SK-N-SH (cell line): ENCODE measurements around the gene PLXNB1. TPM values are rescaled to one million over a fixed set of nuclear protein-coding genes. Genes with fewer than 3 reads are reported as not detected.

Experiments used
- CTCF ChIA-PET: fragments of 300-600, 350-600 bp; formaldehyde crosslinking; extraction: SDS; loops from one replicate; lab custom pipeline; 2021; lab: Yijun Ruan, JAX
- POLR2A ChIA-PET: fragments of 350-600 bp; sonication (Branson Sonifier 250); formaldehyde crosslinking; extraction: SDS; loops from one replicate; lab custom pipeline; 2020; ENCODE audit warnings: antibody characterized with exemption, inconsistent platforms; lab: Yijun Ruan, JAX
- DNase-seq: peaks from one replicate; pipeline ENCODE4 v3.0.0; 2012
- H2AFZ ChIP-seq: fragments of 200-600 bp; sonication (generic); 2 replicates; pipeline ENCODE4 v1.8.1; 2016; ENCODE audit warnings: antibody characterized with exemption, mild to moderate bottlenecking, low read depth
- H3F3A ChIP-seq: fragments of 200-600 bp; sonication (generic); replicated peaks from 2 replicates; pipeline ENCODE3; 2016; ENCODE audit warnings: antibody characterized with exemption, mild to moderate bottlenecking; ENCODE audit not compliant: insufficient read depth
- H3K27ac ChIP-seq, 2 experiments: fragments of 200-500 bp in 1 of 2; fragments of 200-600 bp in 1 of 2; sonication (Bioruptor generic) in 1 of 2; sonication (generic), shearing (Covaris generic) in 1 of 2; 2 replicates each; pipeline versions ENCODE4 v1.5.1 to v1.6.1; 2014 to 2016; ENCODE audit warnings: low read depth in 2 of 2, inconsistent platforms in 1 of 2, low read length in 1 of 2, mild to moderate bottlenecking in 1 of 2, mixed read lengths in 1 of 2
- H3K27me3 ChIP-seq: fragments of 200-600 bp; sonication (generic), shearing (Covaris generic); 2 replicates; pipeline ENCODE4 v1.6.1; 2016; ENCODE audit warnings: mixed run types; ENCODE audit not compliant: insufficient read depth
- H3K36me3 ChIP-seq, 2 experiments: fragments of 200-500 bp in 1 of 2; fragments of 200-600 bp in 1 of 2; sonication (Bioruptor generic) in 1 of 2; sonication (generic) in 1 of 2; replicated peaks in 1 of 2; 2 replicates each; pipeline versions ENCODE3 to v1.5.1; 2014 to 2016; ENCODE audit warnings: low read length in 1 of 2, mild to moderate bottlenecking in 1 of 2; ENCODE audit not compliant: insufficient read depth in 2 of 2, control insufficient read depth in 1 of 2
- H3K4me1 ChIP-seq, 2 experiments: fragments of 200-500 bp in 1 of 2; fragments of 200-600 bp in 1 of 2; sonication (Bioruptor generic) in 1 of 2; sonication (generic), shearing (Covaris generic) in 1 of 2; 2 replicates each; pipeline versions ENCODE4 v1.5.1 to v1.6.1; 2014 to 2016; ENCODE audit warnings: low read depth in 1 of 2, low read length in 1 of 2, mixed run types in 1 of 2; ENCODE audit not compliant: insufficient read depth in 2 of 2, control insufficient read depth in 1 of 2
- H3K4me2 ChIP-seq: fragments of 200-600 bp; sonication (generic), shearing (Covaris generic); 2 replicates; pipeline ENCODE4 v1.6.1; 2017; ENCODE audit warnings: mixed run types
- H3K4me3 ChIP-seq, 2 experiments: fragments of 200-500 bp in 1 of 2; fragments of 200-600 bp in 1 of 2; sonication (Bioruptor generic) in 1 of 2; sonication (generic), shearing (Covaris generic) in 1 of 2; 2 replicates each; pipeline versions ENCODE4 v1.5.1 to v1.8.1; 2014 to 2016; ENCODE audit warnings: low read depth in 2 of 2, inconsistent platforms in 1 of 2, low read length in 1 of 2, mild to moderate bottlenecking in 1 of 2, mixed read lengths in 1 of 2, moderate library complexity in 1 of 2
- H3K79me2 ChIP-seq: fragments of 200-600 bp; sonication (generic); 2 replicates; pipeline ENCODE4 v1.8.1; 2017; ENCODE audit warnings: mild to moderate bottlenecking; ENCODE audit not compliant: insufficient read depth
- H3K9ac ChIP-seq: fragments of 200-600 bp; sonication (generic); 2 replicates; pipeline ENCODE4 v1.6.1; 2017; ENCODE audit warnings: mixed run types
- H3K9me2 ChIP-seq: fragments of 200-600 bp; sonication (generic); 2 replicates; pipeline ENCODE4 v1.6.1; 2017; ENCODE audit warnings: mixed run types
- H3K9me3 ChIP-seq: fragments of 200-600 bp; sonication (generic); 2 replicates; pipeline ENCODE4 v1.6.1; 2017; ENCODE audit warnings: mixed run types, mild to moderate bottlenecking, moderate library complexity
- H4K20me1 ChIP-seq: fragments of 200-600 bp; sonication (generic); 2 replicates; pipeline ENCODE4 v1.6.1; 2017; ENCODE audit warnings: mild to moderate bottlenecking, mixed run types; ENCODE audit not compliant: insufficient read depth
- CHD2 ChIP-seq: fragments of 150-350 bp; IDR thresholded peaks from 2 replicates; pipeline ENCODE4 v1.6.1; 2018; ENCODE audit warnings: low read length; ENCODE audit not compliant: partially characterized antibody
- EP300 ChIP-seq, 2 experiments: IDR thresholded peaks; 2 replicates each; pipeline versions ENCODE4 v1.4.0 to v1.6.1; 2012; ENCODE audit warnings: borderline replicate concordance in 1 of 2, low read depth in 1 of 2, low read length in 1 of 2
- GABPA ChIP-seq: IDR thresholded peaks from 2 replicates; pipeline ENCODE4 v1.4.0; 2012; ENCODE audit warnings: low read depth, mild to moderate bottlenecking
- GATA2 ChIP-seq: sonication (generic); formaldehyde crosslinking; IDR thresholded peaks from 2 replicates; pipeline ENCODE4 v1.5.0; 2020; ENCODE audit warnings: mild to moderate bottlenecking, missing genetic modification reagents
- JUND ChIP-seq: IDR thresholded peaks from 2 replicates; pipeline ENCODE4 v1.4.0; 2012
- MEF2A ChIP-seq: IDR thresholded peaks from 2 replicates; pipeline ENCODE4 v1.4.0; 2012; ENCODE audit warnings: low read depth, borderline replicate concordance
- MXI1 ChIP-seq: IDR thresholded peaks from 2 replicates; pipeline ENCODE4 v1.6.1; 2012; ENCODE audit warnings: mild to moderate bottlenecking, low read depth, low read length, improper control_type of control experiment
- NFIC ChIP-seq: IDR thresholded peaks from 2 replicates; pipeline ENCODE4 v1.4.0; 2012; ENCODE audit warnings: borderline replicate concordance
- NRF1 ChIP-seq: IDR thresholded peaks from 2 replicates; pipeline ENCODE4 v1.6.1; 2012; ENCODE audit warnings: low read depth, mild to moderate bottlenecking, low read length
- POLR2AphosphoS5 ChIP-seq: IDR thresholded peaks from 2 replicates; pipeline ENCODE4 v1.6.1; 2012; ENCODE audit warnings: low read depth, low read length
- RAD21 ChIP-seq: IDR thresholded peaks from 2 replicates; pipeline ENCODE4 v1.6.1; 2012; ENCODE audit warnings: mild to moderate bottlenecking, low read length
- RXRA ChIP-seq: IDR thresholded peaks from 2 replicates; pipeline ENCODE4 v1.4.0; 2012; ENCODE audit warnings: low read depth, mild to moderate bottlenecking, borderline replicate concordance
- SIN3A ChIP-seq: IDR thresholded peaks from 2 replicates; pipeline ENCODE4 v1.6.1; 2012; ENCODE audit warnings: low read depth, mild to moderate bottlenecking, low read length, moderate library complexity, borderline replicate concordance
- TAF1 ChIP-seq: IDR thresholded peaks from 2 replicates; pipeline ENCODE4 v1.6.1; 2012; ENCODE audit warnings: low read depth, mild to moderate bottlenecking, low read length, moderate library complexity, borderline replicate concordance
- TCF12 ChIP-seq: IDR thresholded peaks from 2 replicates; pipeline ENCODE4 v1.4.0; 2012
- TEAD4 ChIP-seq: IDR thresholded peaks from 2 replicates; pipeline ENCODE4 v1.4.0; 2012; ENCODE audit warnings: mild to moderate bottlenecking, borderline replicate concordance; ENCODE audit not compliant: insufficient read depth
- YY1 ChIP-seq: IDR thresholded peaks from 2 replicates; pipeline ENCODE4 v1.4.0; 2012; ENCODE audit warnings: low read depth, mild to moderate bottlenecking
- WGBS: methylation state at CpG from one replicate; pipeline ENCODE4 v1.1.6; 2017; ENCODE audit warnings: low lambda C conversion rate; 5-methylcytosine and 5-hydroxymethylcytosine counted together
- polyA plus RNA-seq, 3 experiments: library from polyadenylated mRNA; depleted of rRNA; stranded (reverse); fragments of >200 nt; gene quantifications; 2 replicates each; pipeline ENCODE4 v1.2.3, GENCODE V29; 2012
- TF ChIP-seq, protein P1 (sequence below): IDR thresholded peaks from 2 replicates; pipeline ENCODE4; 2012
- TF ChIP-seq, protein P2 (sequence below): IDR thresholded peaks from 2 replicates; pipeline ENCODE4 v1.6.1; 2012; ENCODE audit warnings: mild to moderate bottlenecking, low read depth, low read length, moderate library complexity
- TF ChIP-seq, protein P3 (sequence below): IDR thresholded peaks from 2 replicates; pipeline ENCODE4 v1.4.0; 2012; ENCODE audit warnings: low read depth, borderline replicate concordance

The PLXNB1 gene
- polyA plus RNA-seq, 1 of the 3 experiments (the other 2 are of a cell fraction), result 39.8 TPM

DNA sequence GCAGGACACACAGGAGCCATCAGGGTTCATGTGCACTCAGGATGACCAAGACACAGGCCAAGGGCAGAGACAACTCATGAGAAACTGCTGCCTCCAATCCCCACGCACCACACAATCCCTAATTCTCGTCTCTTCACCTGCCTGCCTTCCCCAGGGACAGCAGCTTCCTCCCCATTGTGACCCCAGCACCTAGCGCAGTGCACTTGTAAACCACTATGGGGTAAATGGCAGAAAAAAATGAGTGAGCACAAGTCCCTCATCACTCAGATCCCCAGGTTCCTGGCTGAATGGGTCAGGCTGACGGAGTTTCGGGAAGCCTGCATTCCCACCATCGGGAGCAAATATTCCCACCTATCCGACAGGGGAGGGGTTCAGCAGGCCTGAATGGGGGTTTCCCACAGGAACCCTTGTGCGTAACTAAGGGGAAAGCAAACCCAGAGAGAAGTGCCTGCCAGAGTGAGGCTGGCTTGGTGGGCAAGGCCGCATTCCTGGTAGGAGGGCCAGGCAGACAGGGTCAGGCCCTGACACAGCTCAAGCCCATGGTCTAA is 18.8 kb downstream of the PLXNB1 start:
- H2AFZ ChIP-seq, result no peak overlapping the region
- ChIA-PET CTCF (interaction anchor here (3.1 to 15.6 kb wide), 2 partner anchors 10 to 20 kb away, joined by 14 to 399 read pairs; partner anchors contain the start of gene PLXNB1), POLR2A (no interaction called here)
- no peak overlapping the region for H3K4me3 ChIP-seq
- no peaks in the 10 kb centered on the region for H4K20me1 ChIP-seq
- H3K27me3 ChIP-seq, result no peaks in the 10 kb centered on the region
- H3K79me2 ChIP-seq, result no peaks in the 10 kb centered on the region
- 95% methylated on average over 4 of the region's 9 CpGs for WGBS
- no peaks in the 10 kb centered on the region for H3F3A ChIP-seq
- no peak overlapping the region for H3K9ac ChIP-seq
- H3K9me2 ChIP-seq, result no peaks in the 10 kb centered on the region
- no peaks in the 10 kb centered on the region for H3K4me1 ChIP-seq
- peaks cover 0 to 72% of the 10 kb centered on the region in 2 experiments for H3K36me3 ChIP-seq
- peak; percentile 9 for DNase-seq
- H3K9me3 ChIP-seq, result no peaks in the 10 kb centered on the region
- no peak overlapping the region for H3K27ac ChIP-seq
- TF ChIP-seq, protein P1, sequence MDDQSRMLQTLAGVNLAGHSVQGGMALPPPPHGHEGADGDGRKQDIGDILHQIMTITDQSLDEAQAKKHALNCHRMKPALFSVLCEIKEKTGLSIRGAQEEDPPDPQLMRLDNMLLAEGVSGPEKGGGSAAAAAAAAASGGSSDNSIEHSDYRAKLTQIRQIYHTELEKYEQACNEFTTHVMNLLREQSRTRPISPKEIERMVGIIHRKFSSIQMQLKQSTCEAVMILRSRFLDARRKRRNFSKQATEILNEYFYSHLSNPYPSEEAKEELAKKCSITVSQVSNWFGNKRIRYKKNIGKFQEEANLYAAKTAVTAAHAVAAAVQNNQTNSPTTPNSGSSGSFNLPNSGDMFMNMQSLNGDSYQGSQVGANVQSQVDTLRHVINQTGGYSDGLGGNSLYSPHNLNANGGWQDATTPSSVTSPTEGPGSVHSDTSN, result no peak
- no peak for TF ChIP-seq MXI1
- TF ChIP-seq POLR2AphosphoS5, result no peak
- TF ChIP-seq SIN3A, result no peak
- no peak for TF ChIP-seq NFIC
- no peak for TF ChIP-seq NRF1
- no peak for TF ChIP-seq EP300 (IDR thresholded peaks at IDR 0.05; ENCODE audit: borderline replicate concordance in 1 of 2, low read depth in 1 of 2, low read length in 1 of 2)
- no peak for TF ChIP-seq CHD2
- TF ChIP-seq TAF1, result no peak
- TF ChIP-seq, protein P2, sequence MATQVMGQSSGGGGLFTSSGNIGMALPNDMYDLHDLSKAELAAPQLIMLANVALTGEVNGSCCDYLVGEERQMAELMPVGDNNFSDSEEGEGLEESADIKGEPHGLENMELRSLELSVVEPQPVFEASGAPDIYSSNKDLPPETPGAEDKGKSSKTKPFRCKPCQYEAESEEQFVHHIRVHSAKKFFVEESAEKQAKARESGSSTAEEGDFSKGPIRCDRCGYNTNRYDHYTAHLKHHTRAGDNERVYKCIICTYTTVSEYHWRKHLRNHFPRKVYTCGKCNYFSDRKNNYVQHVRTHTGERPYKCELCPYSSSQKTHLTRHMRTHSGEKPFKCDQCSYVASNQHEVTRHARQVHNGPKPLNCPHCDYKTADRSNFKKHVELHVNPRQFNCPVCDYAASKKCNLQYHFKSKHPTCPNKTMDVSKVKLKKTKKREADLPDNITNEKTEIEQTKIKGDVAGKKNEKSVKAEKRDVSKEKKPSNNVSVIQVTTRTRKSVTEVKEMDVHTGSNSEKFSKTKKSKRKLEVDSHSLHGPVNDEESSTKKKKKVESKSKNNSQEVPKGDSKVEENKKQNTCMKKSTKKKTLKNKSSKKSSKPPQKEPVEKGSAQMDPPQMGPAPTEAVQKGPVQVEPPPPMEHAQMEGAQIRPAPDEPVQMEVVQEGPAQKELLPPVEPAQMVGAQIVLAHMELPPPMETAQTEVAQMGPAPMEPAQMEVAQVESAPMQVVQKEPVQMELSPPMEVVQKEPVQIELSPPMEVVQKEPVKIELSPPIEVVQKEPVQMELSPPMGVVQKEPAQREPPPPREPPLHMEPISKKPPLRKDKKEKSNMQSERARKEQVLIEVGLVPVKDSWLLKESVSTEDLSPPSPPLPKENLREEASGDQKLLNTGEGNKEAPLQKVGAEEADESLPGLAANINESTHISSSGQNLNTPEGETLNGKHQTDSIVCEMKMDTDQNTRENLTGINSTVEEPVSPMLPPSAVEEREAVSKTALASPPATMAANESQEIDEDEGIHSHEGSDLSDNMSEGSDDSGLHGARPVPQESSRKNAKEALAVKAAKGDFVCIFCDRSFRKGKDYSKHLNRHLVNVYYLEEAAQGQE, result no peak
- H3K4me2 ChIP-seq, result no peak overlapping the region

DNA sequence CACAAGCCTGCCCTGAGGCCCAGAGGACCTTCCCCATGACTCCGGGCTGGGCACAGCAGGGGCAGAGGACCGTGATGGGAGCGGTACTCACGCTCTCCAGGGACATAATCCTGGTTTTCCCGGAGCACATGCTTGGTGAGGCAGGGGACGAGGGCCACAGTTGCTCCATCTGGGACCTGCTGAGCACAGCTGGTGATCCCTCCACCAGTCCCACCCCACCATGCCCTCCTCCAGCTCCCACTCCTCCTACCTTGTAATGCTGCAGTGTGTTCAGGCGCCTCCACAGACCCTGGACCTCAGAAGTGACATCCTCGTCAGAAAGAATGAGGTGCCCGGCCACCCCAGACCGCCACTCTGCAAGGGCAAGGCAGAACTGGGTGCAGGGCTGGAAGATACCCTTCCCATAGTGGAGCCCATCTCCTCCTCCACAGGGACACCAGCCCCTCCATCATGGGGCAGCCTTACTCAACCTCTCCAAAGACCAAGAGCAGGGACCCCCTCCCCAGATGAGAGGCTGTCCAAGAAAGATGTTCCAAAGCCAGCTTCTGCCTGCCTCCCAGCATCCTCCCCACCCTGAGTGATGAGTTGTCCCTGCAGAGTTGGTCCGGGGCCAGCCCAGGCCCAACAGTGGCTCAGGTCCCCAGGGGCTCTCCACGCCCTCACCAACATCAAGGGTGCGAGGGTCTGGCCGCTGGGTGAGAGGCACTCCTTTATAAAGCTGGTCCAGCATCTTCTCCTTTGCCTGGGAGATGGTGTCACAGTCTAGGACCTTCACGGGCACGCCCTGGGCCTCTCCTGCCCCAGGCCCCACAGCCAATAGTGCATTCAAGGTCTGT is 19.5 kb downstream of the PLXNB1 start:
- Histone ChIP-seq H3K4me1 (no peaks in the 10 kb centered on the region), H4K20me1 (no peaks in the 10 kb centered on the region), H3K79me2 (no peaks in the 10 kb centered on the region), H2AFZ (no peak overlapping the region), H3K27me3 (no peaks in the 10 kb centered on the region), H3K9me2 (no peaks in the 10 kb centered on the region), H3K4me3 (no peak overlapping the region), H3K4me2 (no peak overlapping the region), H3F3A (no peaks in the 10 kb centered on the region), H3K27ac (no peak overlapping the region), H3K36me3 (peaks cover 0 to 71% of the 10 kb centered on the region in 2 experiments), H3K9me3 (no peaks in the 10 kb centered on the region), H3K9ac (no peak overlapping the region)
- ChIA-PET POLR2A (no interaction called here), CTCF (interaction anchor here (3.1 to 15.6 kb wide), 2 partner anchors 10 to 21 kb away, joined by 14 to 399 read pairs; partner anchors contain the start of gene PLXNB1)
- 92% methylated on average over 7 of the region's 16 CpGs for WGBS
- peak; percentile 21 for DNase-seq
- TF ChIP-seq JUND (no peak), MEF2A (no peak), GABPA (no peak), TEAD4 (no peak), RXRA (no peak), TCF12 (no peak), GATA2 (CRISPR knock-in tag) (no peak), RAD21 (no peak), YY1 (no peak)
- TF ChIP-seq, protein P3, sequence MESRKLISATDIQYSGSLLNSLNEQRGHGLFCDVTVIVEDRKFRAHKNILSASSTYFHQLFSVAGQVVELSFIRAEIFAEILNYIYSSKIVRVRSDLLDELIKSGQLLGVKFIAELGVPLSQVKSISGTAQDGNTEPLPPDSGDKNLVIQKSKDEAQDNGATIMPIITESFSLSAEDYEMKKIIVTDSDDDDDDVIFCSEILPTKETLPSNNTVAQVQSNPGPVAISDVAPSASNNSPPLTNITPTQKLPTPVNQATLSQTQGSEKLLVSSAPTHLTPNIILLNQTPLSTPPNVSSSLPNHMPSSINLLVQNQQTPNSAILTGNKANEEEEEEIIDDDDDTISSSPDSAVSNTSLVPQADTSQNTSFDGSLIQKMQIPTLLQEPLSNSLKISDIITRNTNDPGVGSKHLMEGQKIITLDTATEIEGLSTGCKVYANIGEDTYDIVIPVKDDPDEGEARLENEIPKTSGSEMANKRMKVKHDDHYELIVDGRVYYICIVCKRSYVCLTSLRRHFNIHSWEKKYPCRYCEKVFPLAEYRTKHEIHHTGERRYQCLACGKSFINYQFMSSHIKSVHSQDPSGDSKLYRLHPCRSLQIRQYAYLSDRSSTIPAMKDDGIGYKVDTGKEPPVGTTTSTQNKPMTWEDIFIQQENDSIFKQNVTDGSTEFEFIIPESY, result no peak
- TF ChIP-seq, protein P1, result no peak
